GM18520 (cell line): ENCODE data around the gene FMO5.
"Not testable (repeated sequence)": the region's sequence is repeated elsewhere in the genome, so short reads cannot be mapped to it uniquely, and the experiment has no call there.

Experiments used
- ATAC-seq: cut with Tn5 transposase; IDR thresholded peaks from one replicate; pipeline ENCODE4 v1.9.1; 2021; ENCODE audit not compliant: unreplicated experiment

The FMO5 gene

DNA sequence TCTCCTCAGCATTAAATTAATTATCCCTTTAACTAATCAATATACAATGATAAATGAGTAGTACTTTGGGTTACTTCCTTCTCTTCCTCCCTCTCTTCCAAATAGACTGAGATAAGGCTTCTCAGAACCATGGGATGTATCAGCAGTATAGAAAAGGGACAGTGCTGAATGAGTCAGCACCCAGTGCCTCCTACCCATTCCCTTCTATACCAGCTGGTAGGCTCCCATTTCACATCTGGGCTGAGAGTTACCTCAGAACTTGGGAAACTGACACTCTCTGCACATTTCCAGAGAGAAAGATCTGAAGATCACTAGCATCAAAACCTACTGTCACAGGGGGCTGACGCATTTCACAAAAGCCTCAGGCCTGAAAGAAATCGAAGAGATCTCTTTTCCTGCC, 68.0 kb downstream of the FMO5 start:
- ATAC-seq, result not testable (repeated sequence)

DNA sequence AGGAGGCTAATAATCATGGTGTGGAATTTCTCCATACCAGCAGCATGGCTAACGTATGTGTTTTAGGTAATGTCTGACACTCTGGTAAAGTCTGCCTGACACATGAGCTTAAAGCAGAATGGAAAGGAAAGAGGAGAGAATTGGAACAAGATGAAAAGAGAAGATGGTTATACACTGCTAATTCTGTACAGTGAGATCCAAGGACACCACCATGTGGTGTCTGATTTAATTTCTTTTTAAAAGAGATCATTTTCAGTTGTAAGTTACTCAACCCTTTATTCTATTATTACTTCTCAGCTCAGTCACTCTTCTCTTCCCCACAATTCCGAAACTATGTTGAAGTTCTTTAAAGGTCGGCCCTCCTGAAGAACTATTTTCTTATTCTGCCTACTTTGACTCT, 68.5 kb downstream of the FMO5 start:
- no peak for ATAC-seq

DNA sequence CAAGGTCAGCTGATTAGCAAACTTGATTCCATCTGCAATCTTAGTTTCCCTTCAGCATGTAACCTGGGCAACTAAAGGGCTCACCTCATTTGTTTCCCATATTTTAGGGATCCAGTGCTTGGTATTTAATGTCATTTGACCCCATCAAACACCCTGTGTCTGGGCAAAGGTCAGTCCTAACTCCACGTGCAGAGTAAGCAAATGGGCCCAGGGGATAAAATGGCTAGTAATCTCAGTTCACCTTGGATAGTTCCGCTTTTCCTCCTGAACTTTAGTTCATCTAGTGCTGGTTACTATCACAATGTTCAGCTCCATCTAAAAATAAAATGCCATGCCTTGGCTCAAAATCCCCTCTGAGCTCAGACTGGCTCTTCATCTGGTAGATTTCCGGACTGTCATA, 72.4 kb downstream of the FMO5 start:
- no peak for ATAC-seq

DNA sequence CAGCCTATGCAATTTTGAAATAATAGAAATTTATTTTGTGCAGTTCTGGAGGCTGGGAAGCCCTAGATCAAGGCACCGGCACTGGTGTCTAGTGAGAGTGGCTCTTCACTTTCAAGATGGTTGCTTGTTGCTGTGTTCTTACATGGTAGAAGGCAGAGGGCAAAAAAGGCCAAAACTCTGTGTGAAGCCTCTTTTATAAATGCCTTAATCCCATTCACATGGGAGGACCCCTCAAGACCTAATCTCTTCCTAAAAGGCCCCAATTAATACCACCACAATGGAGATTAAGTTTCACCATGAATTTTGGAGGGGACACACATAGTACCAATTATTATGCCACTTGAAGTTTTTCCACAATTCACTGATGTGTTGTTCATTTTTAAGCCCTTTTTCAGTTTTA, 73.9 kb downstream of the FMO5 start:
- ATAC-seq, result no peak

DNA sequence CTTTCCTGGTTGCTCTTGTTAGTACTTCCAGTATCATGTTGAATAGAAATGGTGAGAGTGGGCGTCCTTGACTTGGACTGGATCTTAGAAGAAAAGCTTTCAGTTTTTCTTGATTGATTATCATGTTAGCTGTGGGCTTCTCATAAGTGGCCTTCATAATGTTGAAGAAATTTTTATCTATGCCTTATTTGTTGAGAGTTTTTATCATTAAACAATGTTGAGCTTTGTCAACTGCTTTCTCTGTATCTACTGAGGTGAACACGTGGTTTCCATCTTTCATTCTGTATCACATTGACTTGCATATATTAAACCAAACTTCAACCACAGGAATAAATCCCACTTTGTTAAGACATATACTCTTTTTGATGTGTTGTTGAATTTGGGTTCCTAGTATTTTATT, 82.3 kb downstream of the FMO5 start:
- no peak for ATAC-seq
